Measurements from ENCODE around the gene POU6F2. TPM values are rescaled to one million over a fixed set of nuclear protein-coding genes. Genes with fewer than 3 reads are reported as not detected.

Gene POU6F2
- total RNA-seq, 2 donors from 2014 or later = 0.14 to 0.16 TPM

DNA sequence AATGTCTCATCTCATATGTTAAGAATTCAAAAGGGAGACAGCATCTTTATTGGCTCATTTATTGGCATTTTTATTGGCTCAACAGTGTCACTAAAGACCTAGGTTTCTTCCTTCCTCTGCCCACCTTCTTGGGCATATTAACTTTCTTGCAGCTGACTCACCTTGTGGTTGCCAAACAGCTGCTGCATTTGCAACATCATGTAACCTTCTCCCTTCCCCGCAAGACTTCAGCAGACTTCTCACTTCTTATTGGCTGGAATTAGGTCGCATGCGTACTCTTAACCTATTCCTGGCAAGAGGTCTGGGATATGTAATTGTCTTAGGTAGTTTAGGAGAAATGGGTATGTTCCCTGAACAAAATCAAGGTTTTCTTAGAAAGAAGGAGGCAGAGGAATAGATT lies 263.2 kb downstream of the POU6F2 start:
- no peaks in the 10 kb centered on the region for H3K4me1 Mint-ChIP-seq (ENCODE audit: low read depth)
- no peak for DNase-seq
- ATAC-seq (replicated peaks in 1 of 2) = no peak
- no peak overlapping the region for H3K4me3 Mint-ChIP-seq
- peaks cover 0 to 2% of the 10 kb centered on the region in 2 donors for H3K9me3 Mint-ChIP-seq
- no peak overlapping the region for H3K27ac Mint-ChIP-seq
- H3K27me3 Mint-ChIP-seq (ENCODE audit: low read depth) = peaks cover 6% of the 10 kb centered on the region
- no peaks in the 10 kb centered on the region for H3K36me3 Mint-ChIP-seq (ENCODE audit: insufficient read depth in 2 of 2)

GRCh38 chr7:39247576-39247975 lies 269.9 kb downstream of the POU6F2 start:
- peaks cover 5% of the 10 kb centered on the region for H3K27me3 Mint-ChIP-seq (ENCODE audit: low read depth)
- ATAC-seq (replicated peaks in 1 of 2) = no peak
- DNase-seq = no peak
- H3K36me3 Mint-ChIP-seq (ENCODE audit: insufficient read depth in 2 of 2) = no peaks in the 10 kb centered on the region
- H3K4me1 Mint-ChIP-seq (ENCODE audit: low read depth) = no peaks in the 10 kb centered on the region
- no peak overlapping the region for H3K4me3 Mint-ChIP-seq
- H3K27ac Mint-ChIP-seq = no peak overlapping the region
- H3K9me3 Mint-ChIP-seq = peaks cover 0 to 2% of the 10 kb centered on the region in 2 donors

GRCh38 chr7:39248041-39248691 lies 270.5 kb downstream of the POU6F2 start:
- Mint-ChIP-seq H3K27me3 (ENCODE audit: low read depth) (peaks cover 5% of the 10 kb centered on the region), H3K4me1 (ENCODE audit: low read depth) (no peaks in the 10 kb centered on the region), H3K4me3 (no peak overlapping the region), H3K9me3 (no peaks in the 10 kb centered on the region), H3K36me3 (ENCODE audit: insufficient read depth in 2 of 2) (no peaks in the 10 kb centered on the region), H3K27ac (no peak overlapping the region)
- DNase-seq (no peak), ATAC-seq (replicated peaks in 1 of 2) (no peak)

DNA sequence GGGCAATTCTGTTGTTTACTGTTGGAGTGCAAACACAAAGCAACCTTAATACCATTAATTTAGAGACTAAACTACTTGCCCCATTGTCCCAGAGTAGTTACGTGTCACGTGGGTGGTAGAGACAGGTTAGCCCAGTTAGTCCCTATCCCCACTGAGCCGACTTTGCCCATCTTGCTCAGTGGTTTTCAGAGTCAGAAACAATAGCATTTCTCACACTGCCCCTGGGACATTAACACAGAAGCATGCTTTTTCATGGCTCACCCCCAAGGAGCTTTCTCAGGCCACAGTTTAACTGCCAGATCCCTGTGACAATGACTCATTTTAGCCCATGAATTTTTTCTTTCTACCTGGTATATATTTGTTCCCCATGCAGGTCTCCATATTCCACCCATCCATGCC lies 271.0 kb downstream of the POU6F2 start:
- DNase-seq (no peak), ATAC-seq (replicated peaks in 1 of 2) (no peak)
- H3K36me3 Mint-ChIP-seq (ENCODE audit: insufficient read depth in 2 of 2) = no peaks in the 10 kb centered on the region
- no peak overlapping the region for H3K27ac Mint-ChIP-seq
- no peaks in the 10 kb centered on the region for H3K4me1 Mint-ChIP-seq (ENCODE audit: low read depth)
- H3K4me3 Mint-ChIP-seq = no peak overlapping the region
- H3K27me3 Mint-ChIP-seq (ENCODE audit: low read depth) = peaks cover 5% of the 10 kb centered on the region
- H3K9me3 Mint-ChIP-seq = no peaks in the 10 kb centered on the region

DNA sequence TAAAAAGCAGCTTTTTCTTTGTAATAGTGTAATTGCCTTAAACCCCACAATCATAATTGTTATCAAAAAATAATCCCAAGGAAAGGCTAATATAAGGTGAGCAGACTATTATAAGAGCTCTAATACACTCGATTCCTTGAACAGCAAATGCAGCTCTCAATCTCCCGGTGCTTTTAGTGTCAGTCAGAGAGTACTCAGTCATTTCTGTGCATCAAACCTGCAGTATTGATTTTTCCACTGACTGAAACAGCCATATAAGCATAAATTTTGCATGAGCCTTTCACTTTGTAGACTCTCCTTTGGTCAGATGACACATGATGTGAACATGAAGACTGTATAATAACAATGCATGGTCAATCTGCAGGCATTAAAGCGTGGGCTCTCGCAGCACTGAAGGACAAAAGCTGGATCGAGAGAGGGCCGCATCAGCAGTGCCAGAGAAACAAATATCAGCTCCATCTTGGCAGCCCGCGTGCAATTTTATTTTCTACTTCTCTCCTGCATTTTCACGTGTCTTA lies 272.0 kb downstream of the POU6F2 start:
- Mint-ChIP-seq H3K4me1 (ENCODE audit: low read depth) (no peaks in the 10 kb centered on the region), H3K27ac (no peak overlapping the region), H3K36me3 (ENCODE audit: insufficient read depth in 2 of 2) (no peaks in the 10 kb centered on the region), H3K4me3 (no peak overlapping the region), H3K27me3 (ENCODE audit: low read depth) (peaks cover 5% of the 10 kb centered on the region), H3K9me3 (no peaks in the 10 kb centered on the region)
- ATAC-seq (replicated peaks in 1 of 2) (no peak), DNase-seq (no peak)

DNA sequence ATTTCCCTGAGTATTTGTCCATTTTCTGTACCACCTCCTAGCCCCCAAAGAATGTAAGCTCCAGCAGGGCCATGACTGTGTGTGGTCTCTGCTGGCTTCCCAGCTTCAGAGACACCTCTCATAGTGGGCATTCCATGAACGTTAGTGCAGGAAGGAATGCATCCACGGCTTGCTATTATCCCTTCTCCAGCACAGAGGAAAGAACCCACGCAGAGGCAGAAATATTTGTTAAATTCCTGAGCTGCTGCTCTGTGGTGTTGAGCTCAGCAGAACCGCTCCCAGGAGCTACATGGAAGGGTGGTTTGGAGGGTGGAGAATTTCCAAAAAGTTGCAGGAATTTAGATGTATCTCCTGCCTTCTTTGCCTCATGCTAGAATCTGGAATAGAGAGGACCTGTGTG lies 275.2 kb downstream of the POU6F2 start:
- Mint-ChIP-seq H3K4me3 (no peak overlapping the region), H3K9me3 (no peaks in the 10 kb centered on the region), H3K27ac (no peak overlapping the region), H3K27me3 (ENCODE audit: low read depth) (peaks cover 5% of the 10 kb centered on the region), H3K36me3 (ENCODE audit: insufficient read depth in 2 of 2) (no peaks in the 10 kb centered on the region), H3K4me1 (ENCODE audit: low read depth) (no peaks in the 10 kb centered on the region)
- DNase-seq (no peak), ATAC-seq (replicated peaks in 1 of 2) (no peak)

DNA sequence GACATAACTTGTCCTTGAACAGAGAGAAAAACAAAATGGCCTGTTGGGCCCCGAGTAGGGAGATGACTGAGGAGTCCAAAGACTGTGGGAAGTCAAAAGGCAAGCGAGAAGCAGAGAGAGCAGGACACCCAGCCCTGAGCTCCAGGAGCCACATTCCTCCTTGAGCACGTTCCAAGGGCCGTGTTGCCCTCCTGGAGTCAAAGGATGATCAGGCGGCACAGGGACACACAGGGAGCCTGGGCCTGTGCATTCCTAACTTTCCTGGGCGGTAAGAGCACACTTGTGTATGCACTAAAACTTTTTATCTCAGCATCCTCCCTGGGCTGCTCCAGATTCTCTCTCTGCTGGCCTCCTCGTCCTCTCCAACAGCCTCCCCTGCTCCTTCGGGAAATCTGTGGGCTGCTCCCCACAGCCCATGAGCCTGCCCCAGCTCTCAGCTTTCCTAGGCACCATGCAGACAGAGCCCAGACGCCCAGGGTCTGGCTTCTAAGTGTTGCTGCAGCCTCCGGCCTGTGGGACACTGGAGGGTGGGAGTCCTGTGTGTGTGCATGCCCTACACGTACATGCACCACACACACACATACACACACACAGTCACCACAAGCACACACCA lies 281.8 kb downstream of the POU6F2 start:
- H3K4me3 Mint-ChIP-seq = no peak overlapping the region
- H3K36me3 Mint-ChIP-seq (ENCODE audit: insufficient read depth in 2 of 2) = no peaks in the 10 kb centered on the region
- no peak overlapping the region for H3K27ac Mint-ChIP-seq
- no peak for DNase-seq
- no peaks in the 10 kb centered on the region for H3K4me1 Mint-ChIP-seq (ENCODE audit: low read depth)
- no peak for ATAC-seq (replicated peaks in 1 of 2)
- H3K9me3 Mint-ChIP-seq = no peaks in the 10 kb centered on the region
- no peaks in the 10 kb centered on the region for H3K27me3 Mint-ChIP-seq (ENCODE audit: low read depth)

DNA sequence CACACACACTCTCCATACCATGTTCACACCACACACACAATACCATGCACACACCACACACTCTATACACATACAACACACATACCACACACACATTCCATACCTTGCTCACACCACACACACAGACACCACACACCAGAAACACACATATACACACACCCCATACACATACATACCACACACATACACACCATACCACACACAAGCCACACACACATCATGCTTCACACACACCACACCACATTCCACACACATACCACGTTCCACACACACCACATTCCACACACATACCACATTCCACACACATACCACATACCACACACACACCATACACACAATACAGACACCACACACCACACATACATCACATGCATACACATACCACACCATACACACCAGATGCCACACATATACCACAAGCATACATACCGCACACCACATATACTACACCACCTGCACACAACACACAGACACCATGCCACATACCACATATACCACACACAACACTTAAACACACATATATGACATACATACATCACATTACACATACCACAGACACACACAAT lies 282.7 kb downstream of the POU6F2 start:
- Mint-ChIP-seq H3K36me3 (ENCODE audit: insufficient read depth in 2 of 2) (no peaks in the 10 kb centered on the region), H3K9me3 (no peaks in the 10 kb centered on the region), H3K4me3 (no peak overlapping the region), H3K4me1 (ENCODE audit: low read depth) (no peaks in the 10 kb centered on the region), H3K27me3 (ENCODE audit: low read depth) (no peaks in the 10 kb centered on the region), H3K27ac (no peak overlapping the region)
- no peak for ATAC-seq (replicated peaks in 1 of 2)
- no peak for DNase-seq

DNA sequence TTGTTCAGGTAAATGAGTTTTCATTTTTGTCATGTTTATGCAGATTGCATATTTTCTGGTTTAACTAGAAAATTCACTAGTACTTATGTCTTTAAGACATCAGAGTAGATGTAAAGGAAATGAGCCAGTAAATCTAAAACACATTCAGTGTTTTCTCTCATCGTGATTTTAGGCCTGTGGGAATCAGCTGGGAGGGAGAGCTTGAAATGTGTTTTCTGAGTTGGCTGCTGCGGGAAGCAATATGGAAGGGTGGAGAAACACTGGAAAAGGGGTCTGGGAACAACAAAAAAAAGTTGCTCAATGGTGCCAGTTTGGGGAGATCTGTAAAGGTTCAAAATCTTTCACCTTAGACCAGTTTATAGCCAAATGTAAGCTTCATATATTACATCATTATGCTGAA lies 284.1 kb downstream of the POU6F2 start:
- no peak overlapping the region for H3K4me3 Mint-ChIP-seq
- H3K4me1 Mint-ChIP-seq (ENCODE audit: low read depth) = no peaks in the 10 kb centered on the region
- H3K27ac Mint-ChIP-seq = no peak overlapping the region

DNA sequence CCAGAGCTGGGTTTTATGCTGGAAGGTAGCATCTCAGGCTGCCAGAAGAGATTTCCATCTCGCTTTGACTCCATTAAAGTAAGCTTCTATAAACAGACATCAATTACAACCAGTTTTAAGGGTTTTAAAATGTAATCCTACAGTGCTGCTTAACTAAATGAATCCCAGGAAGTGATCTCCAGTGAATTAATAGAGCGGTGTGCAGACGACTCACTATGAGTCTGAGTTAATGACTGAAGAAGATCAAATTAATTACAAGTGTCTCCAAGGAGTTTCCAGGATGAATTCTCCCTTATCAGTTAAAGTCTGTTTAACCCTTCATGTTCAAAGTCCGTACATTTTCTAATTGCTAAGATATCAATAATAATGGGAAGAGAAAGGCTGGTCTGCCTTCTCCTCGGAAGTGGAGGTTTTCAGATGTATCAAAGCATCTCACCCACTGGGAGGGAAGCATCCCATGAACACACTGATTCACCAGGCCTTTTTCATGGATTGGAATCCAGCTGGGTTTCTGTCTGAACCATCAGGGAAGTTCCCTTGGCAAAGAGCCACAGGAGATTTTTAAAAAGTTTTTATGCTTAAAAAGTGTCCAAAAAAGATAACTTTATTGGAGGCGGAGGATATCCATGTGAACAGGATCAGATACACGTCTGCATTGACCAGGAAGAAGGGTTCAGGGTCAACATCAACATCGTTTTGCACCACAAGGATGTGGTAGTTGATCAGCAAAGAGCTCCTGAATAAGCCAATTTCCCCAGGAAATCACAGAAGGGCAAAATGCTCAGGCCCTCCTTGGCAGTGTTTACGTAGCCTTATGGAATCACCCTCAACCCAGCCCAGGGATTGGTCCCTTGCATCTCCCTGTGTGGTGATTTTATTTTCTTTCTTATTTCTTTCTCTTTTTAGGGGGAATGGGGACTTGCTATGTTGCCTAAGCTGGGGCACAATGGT lies 288.2 kb downstream of the POU6F2 start:
- no peaks in the 10 kb centered on the region for H3K4me1 Mint-ChIP-seq (ENCODE audit: low read depth)
- no peaks in the 10 kb centered on the region for H3K9me3 Mint-ChIP-seq
- H3K27ac Mint-ChIP-seq = no peak overlapping the region
- H3K27me3 Mint-ChIP-seq (ENCODE audit: low read depth) = peaks cover 13% of the 10 kb centered on the region
- DNase-seq (no peak), ATAC-seq (replicated peaks in 1 of 2) (no peak)
- H3K4me3 Mint-ChIP-seq = no peak overlapping the region
- no peaks in the 10 kb centered on the region for H3K36me3 Mint-ChIP-seq (ENCODE audit: insufficient read depth in 2 of 2)

More for the DNA sequence above, 284.1 kb downstream of the POU6F2 start:
- Mint-ChIP-seq H3K36me3 (ENCODE audit: insufficient read depth in 2 of 2) (no peaks in the 10 kb centered on the region), H3K27me3 (ENCODE audit: low read depth) (no peaks in the 10 kb centered on the region), H3K9me3 (no peaks in the 10 kb centered on the region)
- DNase-seq (no peak), ATAC-seq (replicated peaks in 1 of 2) (no peak)

GRCh38 chr7:39269034-39269433 lies 291.3 kb downstream of the POU6F2 start:
- ATAC-seq (replicated peaks in 1 of 2) (no peak), DNase-seq (no peak)
- Mint-ChIP-seq H3K4me3 (no peak overlapping the region), H3K9me3 (no peaks in the 10 kb centered on the region), H3K27me3 (ENCODE audit: low read depth) (peaks cover 13% of the 10 kb centered on the region), H3K27ac (no peak overlapping the region), H3K4me1 (ENCODE audit: low read depth) (no peaks in the 10 kb centered on the region), H3K36me3 (ENCODE audit: insufficient read depth in 2 of 2) (no peaks in the 10 kb centered on the region)

GRCh38 chr7:39270018-39270417 lies 292.3 kb downstream of the POU6F2 start:
- ATAC-seq (replicated peaks in 1 of 2) (no peak), DNase-seq (no peak)
- Mint-ChIP-seq H3K4me3 (no peak overlapping the region), H3K36me3 (ENCODE audit: insufficient read depth in 2 of 2) (no peaks in the 10 kb centered on the region), H3K27me3 (ENCODE audit: low read depth) (peaks cover 13% of the 10 kb centered on the region), H3K9me3 (no peaks in the 10 kb centered on the region), H3K4me1 (ENCODE audit: low read depth) (no peaks in the 10 kb centered on the region), H3K27ac (no peak overlapping the region)

GRCh38 chr7:39271402-39271801 lies 293.7 kb downstream of the POU6F2 start:
- peaks cover 13% of the 10 kb centered on the region for H3K27me3 Mint-ChIP-seq (ENCODE audit: low read depth)
- H3K4me1 Mint-ChIP-seq (ENCODE audit: low read depth) = no peaks in the 10 kb centered on the region
- H3K4me3 Mint-ChIP-seq = no peak overlapping the region
- H3K27ac Mint-ChIP-seq = no peak overlapping the region
- ATAC-seq (replicated peaks in 1 of 2) (no peak), DNase-seq (no peak)
- H3K9me3 Mint-ChIP-seq = no peaks in the 10 kb centered on the region
- no peaks in the 10 kb centered on the region for H3K36me3 Mint-ChIP-seq (ENCODE audit: insufficient read depth in 2 of 2)

Data from activated T-cell treated with anti-CD3 and anti-CD28 coated beads, Interleukin-2, amount 50 U/mL, for 72 hours (primary cell).